Measurements from ENCODE around the gene PRKAB2.
"Not testable (repeated sequence)": the region's sequence is repeated elsewhere in the genome, so short reads cannot be mapped to it uniquely, and the experiment has no call there.

The PRKAB2 gene

DNA sequence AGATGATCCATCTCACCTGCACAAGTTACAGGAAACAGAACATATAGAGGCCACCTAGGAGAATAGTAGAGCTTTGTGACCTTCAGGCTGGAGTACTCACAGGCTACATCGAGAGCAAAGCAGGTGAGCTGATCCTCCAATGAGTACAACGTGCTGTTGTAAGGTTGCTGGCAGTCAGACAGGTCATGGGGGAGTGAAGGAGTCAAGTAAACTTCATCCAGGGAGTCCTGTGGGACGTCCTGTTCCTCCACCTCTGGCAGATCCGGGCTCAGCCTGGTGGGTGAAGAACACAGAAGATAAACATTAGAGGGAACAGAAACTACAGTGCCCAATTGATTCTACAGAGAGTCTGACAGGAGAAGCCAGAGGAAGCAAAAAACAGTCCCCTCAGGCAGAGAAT, 62.5 kb downstream of the PRKAB2 start:
- no peak for DNase-seq (ENCODE audit: low read depth in 2 of 2)

DNA sequence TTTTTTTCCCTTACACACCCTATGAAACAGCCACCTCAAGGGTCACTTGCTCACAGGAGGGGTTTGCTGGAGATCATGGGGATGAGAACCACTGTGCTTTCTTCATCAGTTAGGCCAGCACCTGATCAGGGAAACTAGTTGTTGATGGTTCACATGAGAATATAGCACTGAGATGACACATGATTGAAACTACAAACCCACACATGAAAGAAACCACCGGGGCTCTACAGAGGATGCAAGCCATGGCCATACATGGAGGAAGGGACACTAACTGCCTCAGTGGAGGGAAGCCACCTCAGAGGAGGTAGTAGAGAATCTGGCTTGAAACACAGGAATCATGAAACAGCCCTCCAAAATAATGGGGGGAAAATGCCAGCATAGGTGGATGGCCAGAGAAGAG, 63.2 kb downstream of the PRKAB2 start:
- DNase-seq (ENCODE audit: low read depth in 2 of 2) = no peak

DNA sequence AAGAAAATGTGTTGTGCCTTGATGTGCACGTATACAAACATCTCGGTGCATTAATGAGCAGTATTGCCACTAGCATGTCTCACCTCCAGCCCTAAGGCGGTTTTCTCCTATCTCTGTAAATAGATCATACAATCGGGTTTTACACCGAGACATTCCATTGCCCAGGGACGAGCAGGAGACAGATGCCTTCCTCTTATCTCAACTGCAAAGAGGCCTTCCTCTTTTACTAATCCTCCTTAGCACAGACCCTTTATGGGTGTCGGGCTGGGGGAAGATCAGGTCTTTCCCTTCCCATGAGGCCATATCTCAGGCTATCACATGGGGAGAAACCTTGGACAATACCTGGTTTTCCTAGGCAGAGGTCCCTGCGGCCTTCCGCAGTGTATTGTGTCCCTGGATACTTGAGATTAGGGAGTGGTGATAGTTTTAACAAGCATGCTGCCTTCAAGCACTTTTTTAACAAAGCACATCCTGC, 65.8 kb downstream of the PRKAB2 start:
- DNase-seq (ENCODE audit: low read depth in 2 of 2) = not testable (repeated sequence)

DNA sequence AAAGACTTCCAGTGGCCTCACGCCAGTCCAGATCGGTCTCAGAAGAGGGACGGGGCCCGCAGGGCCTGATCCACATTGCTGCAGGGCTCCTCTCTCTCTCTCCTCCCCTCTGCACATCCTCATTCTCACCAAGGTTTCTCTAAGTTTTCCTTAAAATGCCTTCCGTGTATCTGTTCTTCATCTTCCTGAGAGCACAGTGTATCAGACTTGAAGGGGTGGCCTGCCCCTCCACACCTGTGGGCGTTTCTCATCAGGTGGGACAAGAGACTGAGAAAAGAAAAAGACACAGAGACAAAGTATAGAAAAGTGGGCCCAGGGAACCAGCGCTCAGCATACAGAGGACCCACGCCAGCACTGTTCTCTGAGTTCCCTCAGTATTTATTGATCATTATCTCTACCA, 66.4 kb downstream of the PRKAB2 start:
- DNase-seq (ENCODE audit: low read depth in 2 of 2) = no peak
